ENCODE measurements around the gene MTM1.

The MTM1 gene

GRCh38 chrX:150701377-150701776, 133.0 kb downstream of the MTM1 start:
- no peak overlapping the region for H3K4me3 ChIP-seq (ENCODE audit: control insufficient read depth, low read depth, low read length)
- no peak for TF ChIP-seq CTCF (IDR thresholded peaks at IDR 0.05; ENCODE audit: control insufficient read depth, insufficient read depth, low read depth, low read length, missing control alignments)
- no peak for DNase-seq (ENCODE audit: low read depth)

GRCh38 chrX:150702966-150703694, 134.7 kb downstream of the MTM1 start:
- no peak overlapping the region for H3K4me3 ChIP-seq (ENCODE audit: control insufficient read depth, low read depth, low read length)
- no peak for DNase-seq (ENCODE audit: low read depth)
- no peak for TF ChIP-seq CTCF (IDR thresholded peaks at IDR 0.05; ENCODE audit: control insufficient read depth, insufficient read depth, low read depth, low read length, missing control alignments)

- no peak overlapping the region for H3K4me3 ChIP-seq (ENCODE audit: control insufficient read depth, low read depth, low read length)
- TF ChIP-seq CTCF (IDR thresholded peaks at IDR 0.05; ENCODE audit: control insufficient read depth, insufficient read depth, low read depth, low read length, missing control alignments), result no peak
- DNase-seq (ENCODE audit: low read depth), result no peak
Observed at GRCh38 chrX:150703695-150703974, 135.2 kb downstream of the MTM1 start.

- H3K4me3 ChIP-seq (ENCODE audit: control insufficient read depth, low read depth, low read length), result no peak overlapping the region
- TF ChIP-seq CTCF (IDR thresholded peaks at IDR 0.05; ENCODE audit: control insufficient read depth, insufficient read depth, low read depth, low read length, missing control alignments), result no peak
- DNase-seq (ENCODE audit: low read depth), result peak; percentile 46
Observed at GRCh38 chrX:150704030-150704613, 135.7 kb downstream of the MTM1 start.

GRCh38 chrX:150712619-150713018, 144.2 kb downstream of the MTM1 start:
- no peak for DNase-seq (ENCODE audit: low read depth)
- TF ChIP-seq CTCF (IDR thresholded peaks at IDR 0.05; ENCODE audit: control insufficient read depth, insufficient read depth, low read depth, low read length, missing control alignments), result no peak
- no peak overlapping the region for H3K4me3 ChIP-seq (ENCODE audit: control insufficient read depth, low read depth, low read length)

- no peak overlapping the region for H3K4me3 ChIP-seq (ENCODE audit: control insufficient read depth, low read depth, low read length)
- no peak for DNase-seq (ENCODE audit: low read depth)
- no peak for TF ChIP-seq CTCF (IDR thresholded peaks at IDR 0.05; ENCODE audit: control insufficient read depth, insufficient read depth, low read depth, low read length, missing control alignments)
Observed at GRCh38 chrX:150715184-150715583, 146.8 kb downstream of the MTM1 start.

All from AG09309 (cell line).